Bone marrow (tissue), 2 donors: Measurements from ENCODE around the gene ADAD2.

Experiments used
- DNase-seq, 2 donors: peaks; one replicate each; lab custom pipeline; 2025; lab: John Stamatoyannopoulos, UW

The ADAD2 gene

DNA sequence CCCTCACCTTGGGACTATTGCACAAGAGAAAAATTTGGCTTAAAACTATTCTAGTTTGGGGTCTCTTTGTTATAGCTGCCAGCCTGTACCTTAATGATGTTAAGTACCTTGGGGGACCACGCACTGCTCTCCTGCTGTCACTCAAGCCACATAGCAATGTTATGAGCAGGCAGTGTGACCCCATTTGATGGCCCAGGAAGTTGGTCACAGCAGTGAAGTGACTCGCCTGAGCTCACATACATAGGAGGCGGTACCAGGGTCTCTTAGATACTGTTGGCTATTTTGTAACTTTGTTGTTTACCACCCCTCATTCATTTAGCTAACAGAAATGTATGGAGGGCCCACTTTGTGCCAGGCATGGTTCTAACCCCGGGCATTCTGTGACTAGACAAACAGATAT is 32.5 kb downstream of the ADAD2 start:
- DNase-seq = no peak

DNA sequence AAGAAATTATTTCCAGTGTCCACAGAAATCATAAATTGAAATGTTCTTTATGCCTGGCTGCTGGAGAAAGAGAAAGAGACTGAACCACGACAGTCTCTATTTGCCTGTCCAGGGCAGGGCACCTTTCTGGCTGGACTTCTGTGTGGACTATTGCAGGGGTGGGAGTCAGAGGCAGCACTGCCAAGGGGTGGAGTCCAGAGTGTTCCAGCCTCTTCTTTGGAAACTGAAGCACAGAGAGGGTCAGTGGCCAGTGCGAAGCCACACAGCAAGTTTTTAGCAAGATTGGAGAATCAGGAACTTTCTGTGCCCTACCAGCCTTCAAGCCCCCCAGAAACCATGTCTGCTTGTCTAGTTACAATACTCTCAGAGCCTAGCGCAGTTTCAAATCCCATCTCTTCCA is 33.6 kb downstream of the ADAD2 start:
- DNase-seq = no peak

DNA sequence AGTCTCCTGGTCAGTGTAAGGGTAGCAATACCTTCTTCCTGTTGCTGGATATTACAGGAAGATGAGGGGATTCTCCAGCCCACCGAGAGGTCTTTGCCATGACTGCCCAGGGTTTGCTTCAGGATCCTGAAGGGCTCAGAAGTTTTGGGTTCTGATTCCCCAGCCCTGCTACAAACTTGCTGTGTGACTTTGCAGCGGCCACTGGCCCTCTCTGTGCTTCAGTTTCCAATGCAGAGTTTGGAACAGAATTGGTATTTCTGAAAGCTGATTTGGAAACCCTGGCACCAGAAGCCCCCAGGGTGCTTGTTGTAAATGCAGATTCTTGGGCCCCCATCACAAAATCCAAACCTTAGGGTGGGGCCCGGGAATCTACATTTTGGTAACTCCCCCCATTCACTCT is 34.2 kb downstream of the ADAD2 start:
- DNase-seq = no peak

DNA sequence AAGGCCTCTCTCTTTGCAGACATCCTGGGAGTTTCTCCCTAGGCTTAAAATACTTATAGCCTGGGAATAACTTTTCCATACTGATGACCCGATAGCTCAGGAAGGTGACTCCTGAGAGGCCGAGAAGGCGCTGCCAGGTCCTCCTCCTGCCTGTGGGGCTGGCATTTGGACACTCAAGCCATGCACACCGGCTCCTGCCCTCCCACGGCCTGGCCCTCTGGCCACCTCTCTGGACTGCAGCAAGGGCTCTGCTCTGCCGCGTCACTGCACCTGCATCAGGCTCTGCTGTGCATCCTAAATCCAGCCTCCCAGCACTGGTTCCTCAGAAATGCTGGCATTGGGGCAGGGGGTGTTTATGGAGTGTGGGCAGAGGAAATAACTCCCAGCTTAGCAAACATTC is 34.6 kb downstream of the ADAD2 start:
- no peak for DNase-seq

DNA sequence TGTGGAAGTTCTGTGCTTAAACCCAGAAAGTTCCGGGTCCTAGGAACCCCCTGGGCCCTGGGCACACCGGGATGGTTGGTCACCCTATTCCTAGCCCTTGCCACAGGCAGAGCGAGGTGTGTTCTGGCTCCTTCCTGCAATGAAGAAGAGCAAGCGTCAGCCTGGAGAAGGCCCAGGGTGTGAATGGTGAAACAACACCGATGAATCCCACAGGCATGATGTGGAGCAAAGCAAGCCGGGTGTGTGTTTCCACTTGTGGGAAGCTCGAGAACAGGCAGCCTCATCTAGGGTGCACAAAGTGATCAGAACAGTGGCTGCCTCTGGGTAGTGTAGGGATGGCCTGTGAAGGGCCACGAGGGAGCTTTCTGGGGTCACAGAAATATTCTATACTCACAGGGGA is 35.1 kb downstream of the ADAD2 start:
- DNase-seq = no peak

DNA sequence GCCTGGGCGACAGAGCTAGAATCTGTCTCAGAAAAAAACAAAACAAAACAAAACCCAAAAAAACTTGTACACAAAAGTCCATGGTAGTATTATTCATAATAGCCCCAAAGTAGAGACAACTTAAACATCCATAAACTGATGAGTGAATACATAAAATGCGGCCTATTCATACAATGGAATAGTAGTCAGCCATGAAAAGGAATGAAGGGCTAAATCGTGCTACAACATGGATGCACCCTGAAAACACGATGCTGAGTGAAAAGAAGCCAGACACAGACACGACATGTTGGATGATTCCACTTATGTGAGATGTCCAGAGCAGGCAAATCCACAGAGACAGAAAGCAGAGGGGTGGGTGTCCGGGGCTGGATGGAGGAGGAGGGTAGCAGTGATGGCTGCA is 36.6 kb downstream of the ADAD2 start:
- DNase-seq = no peak

DNA sequence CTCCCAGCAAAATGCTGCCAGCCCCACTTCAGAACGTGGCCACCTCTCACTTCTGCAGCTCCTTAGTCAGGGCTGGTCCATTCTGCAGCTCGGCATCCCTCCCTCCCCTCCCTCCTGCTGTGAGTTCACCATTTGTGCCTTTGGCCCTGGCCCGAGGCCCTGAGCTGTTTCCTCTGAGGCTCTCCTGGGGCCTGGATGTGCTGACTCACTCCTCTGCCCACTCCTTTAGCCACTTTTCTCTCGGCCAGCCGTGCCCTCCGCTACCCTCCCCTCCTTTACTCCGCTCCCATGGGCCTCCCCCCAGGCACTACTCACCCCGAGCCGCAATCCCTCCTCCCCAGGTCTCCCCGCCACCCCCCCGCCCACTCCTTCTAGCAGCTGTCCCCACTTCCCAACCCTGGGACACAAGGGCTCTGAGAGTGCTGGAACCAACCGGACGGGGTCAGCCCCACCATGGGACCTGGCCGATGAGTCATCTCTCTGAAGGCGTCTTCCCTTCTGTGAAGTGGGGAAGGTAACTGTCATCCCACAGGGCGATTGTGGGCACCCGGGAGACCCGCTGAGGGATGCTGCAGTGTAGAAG is 37.4 kb downstream of the ADAD2 start:
- DNase-seq = peak in 1 of 2 donors; percentile 3

DNA sequence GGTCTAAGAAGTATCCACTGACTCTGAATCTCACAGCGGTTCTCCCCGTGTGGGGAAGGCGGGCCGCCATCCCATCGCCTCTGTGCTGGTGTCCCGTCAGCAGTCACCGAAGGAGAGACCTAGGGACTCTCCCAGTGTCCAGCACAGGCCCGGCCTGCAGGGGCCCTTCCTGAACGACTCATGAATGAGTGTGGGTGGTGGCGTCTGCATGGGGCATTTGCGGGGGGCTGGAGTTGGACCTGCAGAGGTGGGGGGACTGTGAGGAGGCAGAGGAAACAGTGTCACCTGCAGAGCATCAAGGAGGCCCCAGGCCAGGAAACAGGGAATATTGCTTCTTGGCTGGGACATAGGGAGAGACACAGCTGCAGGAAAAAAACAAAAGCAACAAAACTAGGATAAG is 38.5 kb downstream of the ADAD2 start:
- no peak for DNase-seq

DNA sequence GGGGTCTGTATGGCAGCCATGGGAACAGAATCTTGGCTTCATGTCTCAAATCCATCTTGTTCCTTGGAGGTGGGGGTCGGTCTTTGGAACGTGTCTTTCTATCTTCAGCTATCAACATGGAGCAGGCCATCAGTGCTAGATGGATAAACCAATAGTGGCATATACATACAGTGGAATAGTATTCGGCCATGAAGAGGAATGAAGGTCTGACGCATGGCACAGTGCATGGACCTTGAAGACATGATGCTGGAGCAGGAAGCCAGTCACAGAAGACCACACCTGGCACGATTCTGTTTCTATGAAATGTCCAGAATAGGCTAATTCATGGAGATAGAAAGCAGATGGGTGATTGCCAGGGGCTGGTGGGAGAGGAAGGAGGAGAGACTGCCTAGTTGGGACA is 41.1 kb downstream of the ADAD2 start:
- no peak for DNase-seq

DNA sequence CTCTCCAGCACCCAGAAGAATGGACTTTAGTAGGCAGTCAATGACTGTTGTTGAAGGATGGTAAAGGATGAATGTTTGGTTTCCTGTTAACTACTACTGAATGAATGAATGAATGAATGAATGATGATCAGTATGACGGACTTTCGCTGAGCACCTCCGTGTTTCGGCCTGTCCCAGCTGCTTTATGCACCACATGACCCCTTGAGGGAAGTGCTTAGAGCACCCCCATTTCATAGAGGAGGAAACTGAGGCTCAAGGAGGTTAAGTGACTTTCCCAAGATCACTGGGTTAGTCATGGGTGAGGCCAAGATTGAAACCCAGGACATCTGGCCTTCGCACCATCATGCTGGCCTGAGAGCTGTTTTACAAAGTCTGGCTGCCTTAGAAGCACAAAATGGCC is 42.0 kb downstream of the ADAD2 start:
- no peak for DNase-seq

DNA sequence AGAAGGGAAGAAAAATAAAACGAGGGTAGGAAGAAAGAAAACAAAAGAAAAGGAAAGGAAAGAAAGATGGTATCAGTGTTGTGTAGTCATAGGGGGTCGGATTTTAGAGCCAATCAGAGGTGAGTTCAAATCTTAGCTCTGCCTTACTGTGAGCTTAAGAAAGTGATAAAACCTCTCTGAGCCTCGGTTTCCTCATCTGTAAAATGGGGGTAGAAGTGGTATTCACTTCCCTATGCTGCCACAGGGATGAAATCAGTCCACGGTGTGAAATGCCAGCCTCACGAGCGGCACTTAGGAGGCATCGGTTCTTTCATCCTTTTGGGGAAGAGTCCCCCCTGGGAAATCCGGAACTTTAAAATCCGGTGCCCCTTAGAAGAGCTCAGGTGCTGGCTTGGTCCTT is 42.8 kb downstream of the ADAD2 start:
- DNase-seq = no peak

DNA sequence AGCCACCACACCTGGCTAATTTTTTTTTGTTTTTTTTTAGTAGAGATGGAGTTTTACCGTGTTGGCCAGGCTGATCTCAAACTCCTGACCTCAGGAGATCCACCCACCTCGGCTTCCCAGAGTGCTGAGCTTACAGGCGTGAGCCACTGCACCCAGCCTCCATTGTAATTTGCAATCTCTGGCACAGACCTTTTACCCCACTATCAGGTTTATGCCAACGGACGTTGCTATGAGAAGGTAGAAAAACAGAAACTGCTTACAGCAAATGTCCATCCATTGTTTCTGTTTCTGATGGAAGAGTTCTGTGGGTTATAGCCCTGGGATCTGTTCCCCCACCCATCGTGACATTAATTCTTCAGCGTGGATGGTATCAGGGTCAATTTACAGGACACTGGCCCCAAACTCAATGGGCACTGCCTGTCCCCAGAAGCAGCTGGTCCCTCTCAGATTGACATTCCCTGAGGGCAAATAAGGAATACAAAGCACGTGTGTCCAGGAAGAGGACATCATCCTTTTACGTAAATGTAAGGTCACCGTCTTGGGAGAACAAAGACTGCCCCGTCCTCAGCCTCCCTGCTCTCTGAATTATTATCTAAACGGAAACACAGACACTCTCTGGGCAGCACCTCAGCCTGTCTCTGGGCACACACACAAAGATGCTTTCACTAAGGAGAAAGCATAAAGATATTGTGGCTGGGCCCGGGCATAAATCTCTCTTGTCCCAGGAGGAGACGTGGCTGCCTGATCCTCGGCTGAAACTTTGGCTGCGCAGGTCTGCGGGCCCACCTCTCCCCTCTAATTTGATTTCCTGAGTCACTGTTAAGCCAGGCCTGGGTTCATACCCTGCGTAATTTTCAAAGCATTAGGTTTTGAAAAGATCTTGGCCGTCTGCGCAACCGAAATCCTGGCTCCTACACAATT is 43.6 kb downstream of the ADAD2 start:
- DNase-seq = no peak

DNA sequence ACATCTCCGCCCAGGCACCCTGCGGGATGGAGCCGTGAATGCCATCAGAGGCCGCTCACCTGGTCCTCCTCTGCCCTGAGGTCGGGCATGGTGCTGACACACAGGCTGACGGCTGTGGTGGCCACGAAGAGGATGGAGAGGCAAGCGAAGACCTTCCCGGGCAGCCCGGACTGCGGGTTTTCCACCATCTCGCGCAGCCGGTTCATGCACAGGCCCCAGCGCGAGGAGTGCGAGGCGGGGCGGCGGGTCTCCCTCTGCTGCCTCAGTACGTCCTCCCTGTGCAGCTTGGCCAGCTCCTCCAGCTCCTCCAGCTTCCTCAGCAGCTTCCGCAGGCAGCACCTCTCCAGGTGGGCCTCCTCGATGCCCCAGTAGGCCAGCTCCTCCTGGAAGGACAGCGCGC is 45.7 kb downstream of the ADAD2 start:
- no peak for DNase-seq

DNA sequence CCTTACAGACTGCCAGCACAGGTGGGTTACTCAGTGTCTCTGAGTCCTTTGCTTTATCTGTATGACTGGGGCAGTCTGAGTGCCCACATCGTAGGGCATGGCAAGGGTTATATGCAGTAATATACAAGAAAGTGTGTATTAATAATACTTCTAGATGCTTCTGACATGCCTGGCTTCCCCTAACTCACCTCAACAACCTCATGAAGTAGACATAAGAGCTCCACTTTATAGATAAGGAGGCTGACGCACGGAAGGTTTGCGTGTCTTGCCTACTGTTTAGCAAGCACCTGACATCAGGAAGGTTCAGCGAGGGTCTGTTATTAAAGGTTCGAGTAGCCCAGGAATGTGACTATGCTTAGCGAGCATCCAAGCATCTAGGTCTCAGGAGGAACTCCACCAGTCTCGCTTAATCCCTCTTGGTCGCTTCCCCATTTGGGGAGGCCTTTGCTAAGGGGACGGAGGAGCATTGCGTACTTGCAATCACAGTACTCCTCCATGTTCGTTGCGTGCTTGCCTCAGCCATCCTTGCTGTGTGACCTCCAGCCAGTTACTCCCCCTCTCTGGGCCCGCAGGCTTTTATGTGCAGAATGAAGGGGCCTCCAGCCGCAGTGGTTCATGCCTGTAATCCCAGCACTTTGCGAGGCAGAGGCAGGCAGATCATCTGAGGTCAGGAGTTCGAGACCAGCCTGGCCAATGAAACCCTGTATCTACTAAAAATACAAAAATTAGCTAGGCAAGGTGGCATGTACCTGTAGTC is 47.2 kb downstream of the ADAD2 start:
- DNase-seq = no peak

DNA sequence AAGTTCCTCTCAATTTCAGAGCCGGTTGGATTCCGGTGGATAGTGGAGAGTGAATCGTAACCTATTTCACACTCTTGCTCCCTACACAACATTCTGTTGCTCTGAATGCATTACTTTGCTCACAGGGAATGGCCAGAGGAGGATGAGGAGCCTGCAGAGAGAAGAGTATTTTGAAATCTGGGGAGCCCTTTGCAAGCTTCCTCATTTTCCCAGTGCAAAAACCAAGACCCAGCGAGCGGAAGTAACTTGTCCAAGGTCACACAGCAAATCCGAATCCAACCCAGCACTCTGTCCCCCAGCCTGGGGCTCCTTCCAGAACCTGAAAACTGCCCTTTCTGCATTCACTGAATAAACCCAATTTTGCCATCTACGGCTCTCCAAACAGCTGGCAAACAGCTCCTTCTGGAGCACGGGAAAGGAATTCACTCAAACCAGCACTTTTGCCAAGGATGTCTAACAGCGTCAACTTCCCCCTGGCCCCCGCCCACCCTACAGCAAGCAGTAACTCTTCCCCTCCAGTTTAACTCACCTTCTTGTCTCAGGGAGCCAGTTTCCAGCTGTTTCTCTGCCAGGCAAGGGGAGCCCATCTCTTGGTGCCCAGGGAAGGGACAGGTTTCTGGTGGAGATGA is 48.3 kb downstream of the ADAD2 start:
- DNase-seq = no peak

DNA sequence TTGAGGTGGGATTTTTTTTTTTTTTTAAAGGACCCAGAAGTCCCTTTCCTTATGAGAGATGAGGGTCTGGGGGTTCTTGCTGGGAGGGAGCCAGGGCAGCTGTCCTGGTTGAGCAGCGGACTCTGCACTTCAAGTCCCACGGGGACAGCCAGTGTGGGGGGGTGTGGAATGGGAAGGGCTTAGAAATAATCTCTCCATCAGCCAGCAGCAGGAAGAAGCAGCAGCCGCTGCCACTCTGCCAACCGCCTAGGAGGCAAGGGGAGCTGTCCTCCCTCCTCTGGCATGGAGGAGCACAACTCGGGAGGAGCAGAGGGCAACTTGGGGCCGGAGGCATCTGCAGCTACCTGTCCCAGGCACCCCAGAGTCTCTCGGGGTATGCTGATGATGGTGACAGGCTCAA is 49.0 kb downstream of the ADAD2 start, which contains the start of gene KCNG4:
TSS of gene KCNG4 (minus strand) at position 104 of the 400 bp plus-strand sequence. CDS start 2,527 bp downstream, outside the sequence.
- DNase-seq = no peak

DNA sequence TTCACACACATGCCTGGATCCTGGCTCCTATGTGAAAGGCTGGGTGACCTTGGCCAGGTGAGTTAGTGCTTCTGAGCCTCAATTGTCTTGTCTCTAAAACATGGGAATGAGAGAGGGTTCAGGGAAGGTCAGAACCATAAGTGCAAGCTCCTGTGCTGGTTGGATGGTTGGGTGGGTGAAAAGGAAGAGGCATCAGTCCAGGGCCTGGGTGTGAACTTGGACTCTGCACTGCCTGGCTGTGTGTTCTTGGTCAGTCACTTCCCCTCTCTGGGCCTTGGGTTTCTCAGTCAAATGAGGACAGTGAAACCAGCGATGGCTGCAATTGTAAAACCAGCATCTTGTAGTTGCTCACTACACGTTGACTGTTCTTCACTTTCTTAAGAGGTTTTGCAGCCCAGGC is 49.5 kb downstream of the ADAD2 start:
- no peak for DNase-seq

DNA sequence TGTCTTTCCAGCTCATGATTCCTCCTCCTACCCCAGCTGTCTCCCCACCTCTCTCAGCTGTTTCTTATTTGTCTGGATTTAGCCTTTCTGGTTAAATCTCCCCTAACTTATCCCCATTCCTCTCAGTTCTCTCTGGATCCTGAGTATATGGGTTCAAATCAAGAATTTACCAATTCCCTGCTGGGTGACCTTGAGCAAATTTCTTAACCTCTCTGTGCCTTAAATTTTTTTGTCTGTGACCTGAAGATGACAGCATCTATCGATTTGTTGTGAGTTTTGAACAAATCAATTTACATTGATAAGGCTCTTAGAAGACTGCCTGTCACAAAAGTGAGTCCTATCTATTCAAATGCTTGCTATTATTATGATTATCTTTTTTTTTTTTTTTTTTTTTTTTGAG is 50.8 kb downstream of the ADAD2 start:
- DNase-seq = no peak

DNA sequence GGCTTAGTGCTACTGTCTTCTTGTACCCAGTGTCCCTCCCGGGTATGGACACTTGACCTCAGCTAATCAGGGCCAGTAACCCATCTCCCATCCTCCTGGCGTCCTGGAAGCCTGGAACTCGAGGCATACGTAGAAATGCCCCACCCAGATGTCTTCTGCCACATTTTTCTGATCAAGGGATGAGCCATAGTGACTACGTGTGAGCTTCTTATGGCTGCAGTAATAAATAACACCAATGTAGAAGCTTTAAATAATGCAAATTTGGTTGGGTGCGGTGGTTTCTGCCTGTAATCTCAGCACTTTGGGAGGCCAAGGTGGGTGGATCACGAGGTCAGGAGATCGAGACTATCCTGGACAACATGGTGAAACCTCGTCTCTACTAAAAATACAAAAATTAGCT is 51.9 kb downstream of the ADAD2 start:
- DNase-seq = no peak

DNA sequence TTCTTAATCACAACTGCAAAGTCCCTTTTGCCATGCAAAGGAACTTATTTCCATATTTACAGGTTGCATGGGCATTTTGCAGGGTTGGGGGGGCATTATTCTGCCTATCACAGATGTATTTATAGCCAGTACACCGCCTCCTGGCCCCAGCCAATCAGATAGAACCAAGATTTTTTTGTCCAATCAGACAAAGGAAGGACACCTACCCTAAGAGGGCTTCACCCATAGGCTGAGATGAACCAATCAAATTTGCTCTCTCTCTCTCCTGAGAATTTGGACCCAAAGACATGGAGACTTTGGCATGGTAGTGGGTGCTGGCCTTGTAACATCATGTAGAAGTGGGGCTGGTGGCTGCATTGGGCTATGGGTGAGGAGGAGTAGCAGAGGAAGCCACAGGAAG is 52.8 kb downstream of the ADAD2 start:
- no peak for DNase-seq

DNA sequence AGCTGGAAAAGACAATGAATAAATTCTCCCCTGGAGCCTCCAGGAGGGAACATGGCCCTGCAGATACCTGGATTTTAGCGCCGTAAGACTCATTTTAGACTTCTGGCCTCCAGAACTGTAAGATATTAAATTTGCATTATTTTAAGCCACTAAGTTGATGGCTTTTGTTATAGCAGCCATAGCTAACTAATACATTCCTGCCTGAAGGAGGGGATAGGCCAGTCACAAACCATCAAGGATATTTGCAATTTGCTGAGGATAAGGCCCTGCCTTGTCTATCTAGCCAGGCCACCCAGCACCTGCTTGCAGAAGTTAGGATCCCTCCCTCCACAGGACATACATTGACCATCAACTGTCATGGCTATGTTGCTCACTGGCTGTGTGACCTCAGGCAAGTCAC is 53.8 kb downstream of the ADAD2 start:
- DNase-seq = no peak

DNA sequence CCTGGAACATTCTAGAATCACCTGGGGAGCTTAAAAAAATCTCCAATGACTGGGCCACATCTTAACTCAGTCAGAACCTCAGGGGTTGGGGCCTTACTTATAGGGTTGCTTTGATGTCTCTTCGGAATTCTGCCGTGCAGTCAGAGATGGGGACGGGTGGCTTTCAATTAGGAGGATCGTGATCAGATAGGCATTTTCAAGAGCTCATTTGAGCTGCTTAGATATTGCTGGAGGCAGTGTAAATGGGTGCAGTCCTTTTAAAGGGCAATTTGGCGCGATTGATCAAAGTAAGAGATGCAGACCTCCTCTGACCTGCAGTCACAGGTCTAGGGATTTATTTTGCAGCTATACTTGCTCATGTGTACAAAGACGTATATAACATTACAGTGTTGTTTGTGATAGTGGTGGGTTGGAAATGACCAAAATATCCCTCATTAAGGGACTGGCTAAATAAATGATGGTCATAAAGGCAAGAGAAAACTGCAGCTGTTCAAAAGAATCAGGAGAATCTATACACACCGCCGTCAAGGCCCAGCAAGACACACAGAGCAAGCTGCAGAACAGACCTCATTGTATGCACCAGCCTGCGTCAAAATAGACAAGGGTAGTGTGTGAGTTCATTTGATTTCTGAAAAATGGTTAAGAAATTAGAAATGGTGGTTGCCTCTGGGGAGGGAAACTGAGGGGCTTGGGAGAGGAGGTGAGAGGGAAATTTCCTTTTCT is 55.2 kb downstream of the ADAD2 start:
- no peak for DNase-seq
